ENCODE data around the gene GAB1.

- TF ChIP-seq, protein P1, sequence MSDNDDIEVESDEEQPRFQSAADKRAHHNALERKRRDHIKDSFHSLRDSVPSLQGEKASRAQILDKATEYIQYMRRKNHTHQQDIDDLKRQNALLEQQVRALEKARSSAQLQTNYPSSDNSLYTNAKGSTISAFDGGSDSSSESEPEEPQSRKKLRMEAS (IDR thresholded peaks at IDR 0.05; ENCODE audit: low read depth, low read length) = no peak
- TF ChIP-seq CTCF (IDR thresholded peaks at IDR 0.05; ENCODE audit: low read depth, low read length) = no peak
- no peak for TF ChIP-seq POLR2A (IDR thresholded peaks at IDR 0.05; ENCODE audit: extremely low read depth, insufficient read length)
Observed at GRCh38 chr4:143311924-143312323, 24.8 kb upstream of the GAB1 start.
